ENCODE results near the gene DDAH1. TPM values are rescaled to one million over a fixed set of nuclear protein-coding genes. Genes with fewer than 3 reads are reported as not detected.

The DDAH1 gene
- total and polyA plus RNA-seq, 2 of the 4 experiments (the other 2 are of a cell fraction) = 78.0 to 94.5 TPM

DNA sequence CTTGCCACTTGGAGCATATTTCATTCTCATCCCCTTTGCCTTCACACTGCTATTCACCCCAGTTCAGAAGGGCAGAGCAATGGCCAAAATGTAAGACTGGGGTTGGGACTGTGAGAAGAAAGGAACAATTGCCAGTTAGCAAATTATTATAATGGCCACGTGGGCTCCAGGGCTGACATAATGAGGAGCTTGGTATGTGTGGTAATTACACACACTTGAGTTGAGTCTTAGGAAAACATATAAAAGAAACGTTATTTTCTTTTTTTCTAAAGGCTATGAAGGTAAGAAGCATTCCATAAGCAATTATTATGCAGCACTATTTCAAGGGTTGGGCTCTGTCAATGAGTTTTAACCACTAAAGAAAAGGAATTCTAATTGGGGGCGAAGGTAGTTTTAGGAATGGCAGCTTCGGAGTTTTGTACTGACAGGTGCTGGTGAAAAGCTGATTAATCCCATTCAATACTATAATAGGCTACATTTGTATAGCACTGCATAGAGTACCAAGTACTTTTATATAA is 156.1 kb downstream of the DDAH1 start (continued):
- TF ChIP-seq, protein P1, sequence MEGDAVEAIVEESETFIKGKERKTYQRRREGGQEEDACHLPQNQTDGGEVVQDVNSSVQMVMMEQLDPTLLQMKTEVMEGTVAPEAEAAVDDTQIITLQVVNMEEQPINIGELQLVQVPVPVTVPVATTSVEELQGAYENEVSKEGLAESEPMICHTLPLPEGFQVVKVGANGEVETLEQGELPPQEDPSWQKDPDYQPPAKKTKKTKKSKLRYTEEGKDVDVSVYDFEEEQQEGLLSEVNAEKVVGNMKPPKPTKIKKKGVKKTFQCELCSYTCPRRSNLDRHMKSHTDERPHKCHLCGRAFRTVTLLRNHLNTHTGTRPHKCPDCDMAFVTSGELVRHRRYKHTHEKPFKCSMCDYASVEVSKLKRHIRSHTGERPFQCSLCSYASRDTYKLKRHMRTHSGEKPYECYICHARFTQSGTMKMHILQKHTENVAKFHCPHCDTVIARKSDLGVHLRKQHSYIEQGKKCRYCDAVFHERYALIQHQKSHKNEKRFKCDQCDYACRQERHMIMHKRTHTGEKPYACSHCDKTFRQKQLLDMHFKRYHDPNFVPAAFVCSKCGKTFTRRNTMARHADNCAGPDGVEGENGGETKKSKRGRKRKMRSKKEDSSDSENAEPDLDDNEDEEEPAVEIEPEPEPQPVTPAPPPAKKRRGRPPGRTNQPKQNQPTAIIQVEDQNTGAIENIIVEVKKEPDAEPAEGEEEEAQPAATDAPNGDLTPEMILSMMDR (conservative IDR thresholded peaks at IDR 0.05; ENCODE audit: low read depth, low read length) = no peak
